ENCODE results near the gene RAB28. TPM values are rescaled to one million over a fixed set of nuclear protein-coding genes. Genes with fewer than 3 reads are reported as not detected.

Gene RAB28
- total RNA-seq, 4 donors from 2014 or later, result 3.9 to 8.0 (median 6.7) TPM

GRCh38 chr4:13364172-13364571 lies 120.0 kb downstream of the RAB28 start:
- Histone ChIP-seq H3K27me3 (no peaks in the 10 kb centered on the region), H3K4me1 (no peaks in the 10 kb centered on the region), H3K4me3 (no peak overlapping the region), H3K36me3 (no peaks in the 10 kb centered on the region), H3K9me3 (no peaks in the 10 kb centered on the region), H3K27ac (no peak overlapping the region)
- ATAC-seq (no peak), DNase-seq (no peak)
- TF ChIP-seq POLR2A (IDR thresholded peaks at IDR 0.05) (no peak), CTCF (IDR thresholded peaks at IDR 0.05 in 4 of 5, conservative IDR thresholded peaks at IDR 0.05 in 1 of 5) (no peak)
- intact Hi-C loops (cut with DNase I; ENCODE audit: low total_unique reads), result no loop called here
- in situ Hi-C loops (cut with MboI; ENCODE audit: low sequenced_read_pairs in 4 of 4), result no loop called here

GRCh38 chr4:13359809-13360208 lies 124.3 kb downstream of the RAB28 start:
- no peaks in the 10 kb centered on the region for H3K4me1 ChIP-seq
- no peaks in the 10 kb centered on the region for H3K9me3 ChIP-seq
- intact Hi-C loops (cut with DNase I; ENCODE audit: low total_unique reads) (no loop called here), in situ Hi-C loops (cut with MboI; ENCODE audit: low sequenced_read_pairs in 4 of 4) (no loop called here)
- no peak overlapping the region for H3K4me3 ChIP-seq
- DNase-seq (no peak), ATAC-seq (no peak)
- TF ChIP-seq CTCF (IDR thresholded peaks at IDR 0.05 in 4 of 5, conservative IDR thresholded peaks at IDR 0.05 in 1 of 5), result no peak
- TF ChIP-seq POLR2A (IDR thresholded peaks at IDR 0.05), result no peak
- H3K36me3 ChIP-seq, result no peaks in the 10 kb centered on the region
- no peak overlapping the region for H3K27ac ChIP-seq
- H3K27me3 ChIP-seq, result no peaks in the 10 kb centered on the region

- in situ Hi-C loops (cut with MboI; ENCODE audit: low sequenced_read_pairs in 4 of 4) (no loop called here), intact Hi-C loops (cut with DNase I; ENCODE audit: low total_unique reads) (no loop called here)
- H3K36me3 ChIP-seq, result no peaks in the 10 kb centered on the region
Measured at GRCh38 chr4:13355111-13355880, 128.8 kb downstream of the RAB28 start.

GRCh38 chr4:13349096-13349495 lies 135.0 kb downstream of the RAB28 start:
- Histone ChIP-seq H3K4me3 (no peak overlapping the region), H3K36me3 (no peaks in the 10 kb centered on the region), H3K27me3 (no peaks in the 10 kb centered on the region), H3K27ac (no peak overlapping the region), H3K4me1 (no peaks in the 10 kb centered on the region), H3K9me3 (no peaks in the 10 kb centered on the region)
- no peak for ATAC-seq
- intact Hi-C loops (cut with DNase I; ENCODE audit: low total_unique reads), result no loop called here
- no peak for TF ChIP-seq CTCF (IDR thresholded peaks at IDR 0.05 in 4 of 5, conservative IDR thresholded peaks at IDR 0.05 in 1 of 5)
- no peak for TF ChIP-seq POLR2A (IDR thresholded peaks at IDR 0.05)
- no peak for DNase-seq
- in situ Hi-C loops (cut with MboI; ENCODE audit: low sequenced_read_pairs in 4 of 4), result no loop called here

More at GRCh38 chr4:13355111-13355880, 128.8 kb downstream of the RAB28 start:
- DNase-seq (no peak), ATAC-seq (no peak)
- TF ChIP-seq CTCF (IDR thresholded peaks at IDR 0.05 in 4 of 5, conservative IDR thresholded peaks at IDR 0.05 in 1 of 5) (no peak), POLR2A (IDR thresholded peaks at IDR 0.05) (no peak)
- Histone ChIP-seq H3K27ac (no peak overlapping the region), H3K9me3 (no peaks in the 10 kb centered on the region), H3K4me1 (no peaks in the 10 kb centered on the region), H3K27me3 (no peaks in the 10 kb centered on the region), H3K4me3 (no peak overlapping the region)

All from gastrocnemius medialis (tissue), 4 donors.